WI38 (cell line): Measurements from ENCODE around the gene CNKSR1.

Source experiments
- H3K4me3 ChIP-seq: 2 replicates; pipeline ENCODE4 v1.5.1; 2011; ENCODE audit warnings: low read depth, mild to moderate bottlenecking, control low read depth, low read length
- TF ChIP-seq, protein P1 (sequence below): IDR thresholded peaks from 2 replicates; pipeline ENCODE4 v1.5.1; 2012; ENCODE audit warnings: low read depth, mild to moderate bottlenecking, control low read depth, low read length

Gene CNKSR1

DNA sequence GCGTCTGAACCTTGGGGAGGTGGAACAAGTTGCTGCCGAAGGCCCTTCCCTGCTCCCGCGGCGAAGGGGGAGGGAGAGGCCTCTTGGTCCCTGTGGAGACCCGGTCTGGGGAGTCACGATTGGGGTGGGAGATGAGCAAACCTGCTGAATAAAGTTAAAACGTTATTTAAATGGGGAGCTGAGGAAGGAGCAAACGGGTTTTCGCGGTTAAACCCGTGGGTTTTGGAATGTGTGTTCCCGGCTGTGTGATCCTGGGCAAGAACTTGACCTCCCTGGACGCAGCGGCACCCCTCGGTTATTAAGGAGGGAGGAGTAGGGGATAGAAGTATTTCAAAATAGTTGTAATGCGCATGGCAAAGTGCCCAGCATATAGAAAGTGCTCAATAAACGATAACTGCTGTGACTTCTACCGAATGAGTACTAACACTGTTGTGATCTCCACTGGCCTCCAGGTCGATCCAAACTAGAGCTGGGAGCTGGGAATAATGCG is 15.0 kb upstream of the CNKSR1 start:
- H3K4me3 ChIP-seq, result peak overlapping the region; percentile 49

DNA sequence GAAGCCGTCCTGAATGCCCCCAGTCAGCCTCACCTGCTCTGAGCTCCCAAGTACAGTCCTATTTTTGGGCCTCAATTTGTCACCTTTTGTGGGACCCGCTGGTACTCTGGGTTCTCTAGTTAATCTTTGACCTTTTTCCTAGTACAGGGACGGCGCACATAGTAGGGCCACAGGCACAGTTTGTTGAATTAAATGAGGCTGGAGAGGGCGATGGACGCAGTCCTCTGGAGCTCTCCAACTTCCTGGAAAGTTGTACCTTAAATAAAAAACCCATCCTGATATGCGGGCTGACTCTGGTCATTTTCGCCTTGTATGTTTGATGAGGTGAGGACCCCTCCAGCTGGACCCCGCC is 13.6 kb upstream of the CNKSR1 start:
- TF ChIP-seq, protein P1, sequence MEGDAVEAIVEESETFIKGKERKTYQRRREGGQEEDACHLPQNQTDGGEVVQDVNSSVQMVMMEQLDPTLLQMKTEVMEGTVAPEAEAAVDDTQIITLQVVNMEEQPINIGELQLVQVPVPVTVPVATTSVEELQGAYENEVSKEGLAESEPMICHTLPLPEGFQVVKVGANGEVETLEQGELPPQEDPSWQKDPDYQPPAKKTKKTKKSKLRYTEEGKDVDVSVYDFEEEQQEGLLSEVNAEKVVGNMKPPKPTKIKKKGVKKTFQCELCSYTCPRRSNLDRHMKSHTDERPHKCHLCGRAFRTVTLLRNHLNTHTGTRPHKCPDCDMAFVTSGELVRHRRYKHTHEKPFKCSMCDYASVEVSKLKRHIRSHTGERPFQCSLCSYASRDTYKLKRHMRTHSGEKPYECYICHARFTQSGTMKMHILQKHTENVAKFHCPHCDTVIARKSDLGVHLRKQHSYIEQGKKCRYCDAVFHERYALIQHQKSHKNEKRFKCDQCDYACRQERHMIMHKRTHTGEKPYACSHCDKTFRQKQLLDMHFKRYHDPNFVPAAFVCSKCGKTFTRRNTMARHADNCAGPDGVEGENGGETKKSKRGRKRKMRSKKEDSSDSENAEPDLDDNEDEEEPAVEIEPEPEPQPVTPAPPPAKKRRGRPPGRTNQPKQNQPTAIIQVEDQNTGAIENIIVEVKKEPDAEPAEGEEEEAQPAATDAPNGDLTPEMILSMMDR, result no peak
- no peak overlapping the region for H3K4me3 ChIP-seq

More for the DNA sequence above, 15.0 kb upstream of the CNKSR1 start:
- TF ChIP-seq, protein P1, result no peak

DNA sequence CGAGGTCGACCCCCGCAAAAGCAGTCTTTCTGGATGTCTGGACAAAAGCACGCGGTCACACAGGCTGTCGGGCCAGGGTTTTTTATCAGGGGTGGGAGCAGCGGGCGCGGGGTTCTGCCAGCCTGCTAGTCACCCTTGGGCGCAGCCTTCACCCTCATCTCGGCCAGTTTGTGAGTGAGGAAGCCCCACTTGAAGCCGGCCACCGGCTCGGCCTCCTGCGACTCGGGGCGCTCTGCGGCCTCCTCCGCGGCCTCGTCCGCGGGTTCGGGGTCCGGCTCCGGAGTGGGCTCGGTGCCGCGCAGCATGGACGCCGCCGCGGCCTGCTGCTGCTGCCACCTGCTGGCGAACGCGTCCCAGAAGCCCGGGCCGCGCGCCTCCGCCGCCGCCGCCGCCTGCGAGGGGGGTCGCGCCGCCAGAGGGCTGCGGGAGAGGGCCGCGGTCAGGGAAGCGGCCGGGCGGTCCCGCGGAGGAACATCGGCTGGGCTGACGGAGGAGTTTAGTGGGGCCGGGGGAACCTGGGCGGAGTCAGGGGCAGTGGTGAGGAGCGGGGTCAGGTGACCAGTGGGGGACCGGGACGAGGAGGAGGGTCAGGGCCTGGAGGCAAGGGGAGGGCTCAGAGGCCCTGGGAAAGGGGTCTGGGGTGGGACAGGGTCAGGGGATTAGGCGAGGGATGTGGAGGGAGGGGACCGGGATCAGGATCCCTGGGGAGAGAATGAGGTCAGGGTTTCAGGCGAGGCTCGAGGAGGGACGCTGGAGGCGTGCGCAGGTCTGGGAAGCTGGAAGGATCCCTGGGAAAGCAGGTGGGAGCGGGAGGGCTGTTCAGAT is 13.0 kb upstream of the CNKSR1 start:
- H3K4me3 ChIP-seq, result no peak overlapping the region
- TF ChIP-seq, protein P1, result 0 out of 2 replicates have a peak, but pooled peaks have one; percentile 7

DNA sequence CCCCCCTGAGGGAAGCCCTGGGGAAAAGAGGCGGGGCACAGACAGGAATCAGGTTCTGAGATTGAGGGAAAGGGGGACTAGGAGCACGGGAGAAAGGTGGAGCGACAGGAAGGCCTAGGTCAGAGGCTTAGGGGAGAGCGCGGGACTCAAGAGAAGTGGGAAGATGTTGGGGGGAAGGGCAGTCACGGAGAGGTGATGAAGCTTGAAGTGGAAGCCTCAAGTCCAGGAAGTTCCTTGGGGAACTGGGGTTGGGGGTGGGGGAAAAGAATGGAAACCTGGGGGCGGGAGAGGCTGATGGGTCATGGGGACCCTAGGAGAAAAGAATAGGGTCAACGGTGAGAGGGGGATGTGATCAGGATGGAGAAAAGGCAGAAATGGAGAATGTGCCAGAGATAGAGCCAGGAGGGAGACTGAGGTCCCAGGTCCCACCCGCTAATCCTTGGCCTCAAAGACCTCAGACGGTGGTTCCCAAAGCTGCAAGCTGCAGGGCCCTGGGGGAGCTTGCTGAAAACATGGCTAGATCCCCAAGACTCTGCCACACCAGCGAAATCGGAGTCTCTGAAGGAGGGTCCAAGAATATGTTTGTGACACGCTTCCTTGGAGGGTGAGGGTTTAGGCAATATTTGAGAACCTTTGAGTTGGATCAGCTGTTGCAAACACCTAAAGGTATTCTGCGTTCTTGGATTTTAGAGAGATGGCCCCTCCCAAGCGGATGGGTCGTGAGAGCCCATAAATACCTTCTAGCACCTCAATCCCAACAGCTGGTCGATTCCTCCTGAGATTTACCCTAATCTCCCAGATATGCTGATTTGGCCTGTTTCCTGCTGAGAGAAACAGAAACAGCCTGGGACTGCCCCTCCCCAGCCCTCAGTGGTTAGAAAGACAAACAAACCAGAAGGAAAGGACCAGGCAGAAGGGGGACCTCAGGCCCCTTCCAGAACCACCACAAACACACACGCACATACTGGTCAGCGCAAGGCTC is 12.1 kb upstream of the CNKSR1 start:
- no peak overlapping the region for H3K4me3 ChIP-seq
- TF ChIP-seq, protein P1, result no peak

DNA sequence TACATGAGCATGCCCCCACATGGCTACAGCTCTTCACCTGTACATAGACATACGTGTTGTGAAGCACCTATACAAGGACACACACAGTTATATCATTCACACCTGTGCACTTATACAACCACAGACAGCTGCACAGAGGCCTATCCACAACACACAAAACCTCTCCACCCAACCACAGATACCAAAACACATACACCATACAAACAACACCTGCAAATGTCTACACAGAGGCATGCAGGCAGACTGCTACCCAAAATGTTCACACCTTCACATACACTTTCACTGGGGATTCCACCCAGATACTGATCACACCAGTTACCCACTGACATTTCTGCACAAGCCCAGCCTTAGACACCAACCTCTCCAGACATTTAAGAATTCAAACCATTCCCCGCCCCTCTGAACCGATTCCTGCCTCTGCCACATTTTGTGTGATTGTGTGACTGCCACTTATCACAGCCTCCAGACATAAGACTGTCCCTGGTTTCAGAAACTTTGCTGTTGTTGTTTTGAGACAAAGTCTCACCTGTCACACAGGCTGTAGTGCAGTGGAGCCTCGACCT is 10.5 kb upstream of the CNKSR1 start:
- H3K4me3 ChIP-seq, result no peak overlapping the region
- TF ChIP-seq, protein P1, result no peak

DNA sequence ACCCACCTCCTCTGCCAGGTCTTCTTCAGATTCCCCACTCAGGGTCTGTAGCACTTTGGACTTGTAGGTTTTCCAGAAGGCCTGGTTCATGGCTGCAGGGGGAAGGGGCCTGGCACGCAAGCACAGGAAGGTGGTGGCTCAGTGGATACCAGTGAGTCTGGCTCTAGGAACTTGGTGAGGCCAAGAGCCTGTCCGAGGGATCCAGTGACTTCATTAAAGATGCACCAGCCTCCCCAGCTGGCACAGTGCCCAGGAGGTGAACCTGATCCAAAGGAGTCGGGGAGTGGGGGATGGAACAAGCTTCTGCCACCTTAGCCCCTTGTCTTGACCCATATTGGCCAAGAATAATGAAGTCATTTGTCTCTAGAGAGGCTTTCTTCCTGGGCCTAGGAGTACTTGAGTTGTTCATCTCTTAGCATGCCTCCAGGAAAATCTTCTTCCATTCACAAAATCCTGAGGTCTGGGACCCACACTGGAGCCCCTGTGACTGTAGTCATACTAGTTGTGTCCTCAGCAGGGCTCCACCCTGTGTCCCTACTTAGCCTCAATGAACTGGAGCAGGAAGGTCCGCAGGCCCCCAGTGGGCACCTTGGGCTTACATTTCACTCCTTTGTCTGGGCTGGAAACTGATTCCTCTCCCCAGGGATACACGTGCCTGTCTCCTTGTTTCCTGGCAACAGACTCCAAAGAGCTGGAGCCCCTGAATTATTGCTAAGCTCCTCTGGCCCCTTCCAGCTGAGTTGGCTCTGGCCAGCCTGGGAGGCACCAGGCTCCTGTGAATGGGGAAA is 8.7 kb upstream of the CNKSR1 start, which contains the start of gene C1orf232:
Gene C1orf232, minus strand, starts transcription at position 554 of the 788 bp plus-strand sequence. Its CDS starts 464 bp downstream, at position 90.
- TF ChIP-seq, protein P1, result no peak

More for the DNA sequence above, 8.7 kb upstream of the CNKSR1 start, which contains the start of gene C1orf232:
- peak within 1 kb of the TSS; percentile 88 for H3K4me3 ChIP-seq
